T-helper 2 cell (primary cell): ENCODE measurements around the gene GAS5.
A peak's percentile ranks its signal among the peaks of the same experiment; 100 is the strongest.
"Not testable (repeated sequence)": the region's sequence is repeated elsewhere in the genome, so short reads cannot be mapped to it uniquely, and the experiment has no call there.

ENCODE experiments used
- DNase-seq, 5 experiments: peaks; one replicate each; pipeline versions ENCODE4 v3.0.0 to v3.0.0-alpha.2; 2012 to 2022

Gene GAS5

GRCh38 chr1:173868266-173869020 lies 654 bp upstream of the GAS5 start, which contains the start of gene ZBTB37:
TSS of gene ZBTB37 (plus strand) at chr1:173868380. CDS start at chr1:173870226, 1,846 bp downstream.
- peak; percentile 82 to 96 (median 86) for DNase-seq

- DNase-seq = peak in 2 of 5 experiments; percentile 8 to 18
Measured at GRCh38 chr1:173867141-173867752, 542 bp downstream of the GAS5 start.

- DNase-seq = peak in 1 of 5 experiments; percentile 33
Measured at GRCh38 chr1:173866413-173867115, 1.2 kb downstream of the GAS5 start.

GRCh38 chr1:173865468-173866164 lies 2.2 kb downstream of the GAS5 start:
- DNase-seq = peak in 1 of 5 experiments; percentile 36

- peak in 1 of 5 experiments; percentile 45 for DNase-seq
Measured at GRCh38 chr1:173864179-173864867, 3.5 kb downstream of the GAS5 start.

- DNase-seq = no peak
Measured at GRCh38 chr1:173863224-173864161, 4.3 kb downstream of the GAS5 start.

GRCh38 chr1:173862769-173863223 lies 5.0 kb downstream of the GAS5 start:
- DNase-seq = no peak

GRCh38 chr1:173862146-173862768 lies 5.5 kb downstream of the GAS5 start:
- DNase-seq = not testable (repeated sequence)

GRCh38 chr1:173861731-173862145 lies 6.1 kb downstream of the GAS5 start:
- DNase-seq = no peak

GRCh38 chr1:173860065-173860464 lies 7.7 kb downstream of the GAS5 start:
- no peak for DNase-seq

- DNase-seq = not testable (repeated sequence)
Measured at GRCh38 chr1:173859547-173859946, 8.2 kb downstream of the GAS5 start.

- DNase-seq = no peak
Measured at GRCh38 chr1:173857363-173857917, 10.3 kb downstream of the GAS5 start.

- no peak for DNase-seq
Measured at GRCh38 chr1:173856903-173857302, 10.9 kb downstream of the GAS5 start.

- DNase-seq = no peak
Measured at GRCh38 chr1:173856014-173856413, 11.8 kb downstream of the GAS5 start.

- no peak for DNase-seq
Measured at GRCh38 chr1:173853074-173853473, 14.7 kb downstream of the GAS5 start.

GRCh38 chr1:173852105-173852504 lies 15.7 kb downstream of the GAS5 start:
- no peak for DNase-seq

GRCh38 chr1:173832748-173833147 lies 35.0 kb downstream of the GAS5 start:
- DNase-seq = no peak

GRCh38 chr1:173827611-173828010 lies 40.2 kb downstream of the GAS5 start:
- DNase-seq = no peak

GRCh38 chr1:173824315-173825081 lies 43.3 kb downstream of the GAS5 start, which contains the start of the genes CENPL and DARS2:
TSS of gene CENPL (minus strand) at chr1:173824883. CDS start at chr1:173811299, 13,584 bp downstream.
TSS of gene DARS2 (plus strand) at chr1:173824673. CDS start at chr1:173825230, 557 bp downstream.
- peak; percentile 60 to 99 (median 85) for DNase-seq
